Measurements from ENCODE around the gene PPP1R13B.
"Not testable (repeated sequence)": the region's sequence is repeated elsewhere in the genome, so short reads cannot be mapped to it uniquely, and the experiment has no call there.

The PPP1R13B gene

GRCh38 chr14:103856607-103857006 is 9.2 kb upstream of the PPP1R13B start:
- FAIRE-seq, result no peak

GRCh38 chr14:103856105-103856504 is 8.7 kb upstream of the PPP1R13B start:
- no peak for FAIRE-seq

- no peak for FAIRE-seq
These were observed 8.3 kb upstream of the PPP1R13B start for GRCh38 chr14:103855734-103856095.

GRCh38 chr14:103854822-103855733 is 7.7 kb upstream of the PPP1R13B start:
- no peak for FAIRE-seq

GRCh38 chr14:103854017-103854808 is 6.8 kb upstream of the PPP1R13B start:
- no peak for FAIRE-seq

- FAIRE-seq, result no peak
These were observed 1.9 kb upstream of the PPP1R13B start for GRCh38 chr14:103849151-103849886.

GRCh38 chr14:103848175-103849077 is 1.1 kb upstream of the PPP1R13B start:
- FAIRE-seq, result no peak

- no peak for FAIRE-seq
These were observed 578 bp downstream of the PPP1R13B start for GRCh38 chr14:103846543-103847450.

- no peak for FAIRE-seq
These were observed 1.3 kb downstream of the PPP1R13B start for GRCh38 chr14:103846097-103846496.

GRCh38 chr14:103845327-103845726 is 2.0 kb downstream of the PPP1R13B start:
- FAIRE-seq, result no peak

GRCh38 chr14:103841265-103841664 is 6.1 kb downstream of the PPP1R13B start:
- FAIRE-seq, result not testable (repeated sequence)

- FAIRE-seq, result no peak
These were observed 7.4 kb downstream of the PPP1R13B start for GRCh38 chr14:103840014-103840413.

- FAIRE-seq, result no peak
These were observed 7.8 kb downstream of the PPP1R13B start for GRCh38 chr14:103839579-103839978.

GRCh38 chr14:103838117-103838516 is 9.3 kb downstream of the PPP1R13B start:
- no peak for FAIRE-seq

- no peak for FAIRE-seq
These were observed 10.2 kb downstream of the PPP1R13B start for GRCh38 chr14:103836976-103837725.

- no peak for FAIRE-seq
These were observed 12.4 kb downstream of the PPP1R13B start for GRCh38 chr14:103834956-103835355.

GRCh38 chr14:103833711-103834110 is 13.7 kb downstream of the PPP1R13B start:
- no peak for FAIRE-seq

- no peak for FAIRE-seq
These were observed 15.3 kb downstream of the PPP1R13B start for GRCh38 chr14:103832046-103832445.

- no peak for FAIRE-seq
These were observed 16.7 kb downstream of the PPP1R13B start for GRCh38 chr14:103830511-103831270.
